Gastroesophageal sphincter (tissue), 4 donors: ENCODE results near the gene MYO7A. TPM values are rescaled to one million over a fixed set of nuclear protein-coding genes. Genes with fewer than 3 reads are reported as not detected.

ENCODE experiments used
- ATAC-seq: fragments of 150-250 bp; one replicate; pipeline ENCODE4 v1.9.1; 2016; ENCODE audit warnings: mild to moderate bottlenecking, moderate library complexity
- H3K27ac ChIP-seq, 4 donors: fragments of 200-600 bp; sonication (generic) in 3 of 4; 1 replicate in 3 of 4; 2 replicates in 1 of 4; pipeline ENCODE4 v1.5.1; 2016 to 2019
- H3K27me3 ChIP-seq: fragments of 200-600 bp; sonication (generic); one replicate; pipeline ENCODE4 v1.5.1; 2019
- H3K36me3 ChIP-seq, 2 donors: fragments of 200-600 bp; sonication (generic); one replicate each; pipeline ENCODE4 v1.5.1; 2019; ENCODE audit warnings: control low read depth in 1 of 2
- H3K4me1 ChIP-seq, 3 donors: fragments of 200-600 bp; sonication (generic); 1 replicate in 2 of 3; 2 replicates in 1 of 3; pipeline ENCODE4 v1.5.1; 2016 to 2019; ENCODE audit warnings: control low read depth in 2 of 3
- H3K4me3 ChIP-seq, 2 donors: fragments of 200-600 bp; sonication (generic); one replicate each; pipeline ENCODE4 v1.5.1; 2019; ENCODE audit warnings: mild to moderate bottlenecking in 1 of 2, moderate library complexity in 1 of 2
- H3K9me3 ChIP-seq, 3 donors: fragments of 200-600 bp; sonication (generic); one replicate each; pipeline ENCODE4 v1.5.1; 2017 to 2019; ENCODE audit warnings: control low read depth in 2 of 3
- EP300 ChIP-seq: sonication (generic); formaldehyde crosslinking; IDR thresholded peaks from one replicate; pipeline ENCODE4 v1.6.1; 2017; ENCODE audit warnings: antibody characterized with exemption, mild to moderate bottlenecking
- POLR2A ChIP-seq, 2 donors: fragments of 450-650 bp; IDR thresholded peaks; one replicate each; pipeline ENCODE4 v1.6.1; 2017; ENCODE audit warnings: antibody characterized with exemption in 2 of 2, mild to moderate bottlenecking in 2 of 2, moderate library complexity in 1 of 2
- POLR2AphosphoS5 ChIP-seq: sonication (generic); formaldehyde crosslinking; IDR thresholded peaks from one replicate; pipeline ENCODE4 v1.6.1; 2017; ENCODE audit warnings: antibody characterized with exemption
- WGBS, 2 donors: methylation state at CpG; one replicate each; pipeline ENCODE4 v1.1.5; 2018; ENCODE audit warnings: low coverage in 1 of 2; 5-methylcytosine and 5-hydroxymethylcytosine counted together
- total RNA-seq, 4 donors: library from RNA; depleted of rRNA; stranded (reverse); fragments of >200 nt; gene quantifications; one replicate each; pipeline ENCODE4 v1.1.0, GENCODE V29; 2016
- TF ChIP-seq, protein P1 (sequence below), 4 experiments: fragments of 200-600 bp in 2 of 4; fragments of 450-650 bp in 2 of 4; sonication (generic) in 1 of 4; IDR thresholded peaks; one replicate each; pipeline ENCODE4 v1.5.1; 2017 to 2019; ENCODE audit warnings: antibody characterized with exemption in 4 of 4, mild to moderate bottlenecking in 2 of 4, moderate library complexity in 2 of 4

The MYO7A gene
- total RNA-seq, 4 donors from 2014 or later = 4.0 to 11.8 (median 8.7) TPM

DNA sequence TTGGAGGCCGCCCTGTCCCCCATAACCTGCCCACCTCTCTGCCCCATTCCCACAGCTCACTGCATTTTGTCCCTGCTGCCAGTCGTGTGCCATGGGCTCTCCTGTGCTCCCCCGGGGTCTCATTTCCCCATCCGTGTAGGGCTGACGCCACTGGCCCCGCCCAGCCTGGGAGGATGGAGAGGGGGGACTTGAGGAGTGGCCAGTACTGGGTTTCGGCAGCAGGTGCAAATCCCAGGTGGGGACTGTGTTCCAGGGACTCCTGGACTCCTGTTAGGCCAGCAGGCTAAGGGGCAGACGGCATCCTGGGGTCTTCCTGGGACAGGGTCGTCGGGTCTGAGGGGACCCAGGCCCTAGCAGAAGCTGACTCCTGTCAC is 1.2 kb upstream of the MYO7A start:
- H3K27ac ChIP-seq = peak overlapping the region in 1 of 4 donors; percentile 2
- H3K4me1 ChIP-seq = peaks cover 0 to 43% (median 8%) of the 10 kb centered on the region in 3 donors
- no peak for TF ChIP-seq EP300
- TF ChIP-seq POLR2A (IDR thresholded peaks at IDR 0.05) = no peak
- no peak for TF ChIP-seq POLR2AphosphoS5
- TF ChIP-seq, protein P1, sequence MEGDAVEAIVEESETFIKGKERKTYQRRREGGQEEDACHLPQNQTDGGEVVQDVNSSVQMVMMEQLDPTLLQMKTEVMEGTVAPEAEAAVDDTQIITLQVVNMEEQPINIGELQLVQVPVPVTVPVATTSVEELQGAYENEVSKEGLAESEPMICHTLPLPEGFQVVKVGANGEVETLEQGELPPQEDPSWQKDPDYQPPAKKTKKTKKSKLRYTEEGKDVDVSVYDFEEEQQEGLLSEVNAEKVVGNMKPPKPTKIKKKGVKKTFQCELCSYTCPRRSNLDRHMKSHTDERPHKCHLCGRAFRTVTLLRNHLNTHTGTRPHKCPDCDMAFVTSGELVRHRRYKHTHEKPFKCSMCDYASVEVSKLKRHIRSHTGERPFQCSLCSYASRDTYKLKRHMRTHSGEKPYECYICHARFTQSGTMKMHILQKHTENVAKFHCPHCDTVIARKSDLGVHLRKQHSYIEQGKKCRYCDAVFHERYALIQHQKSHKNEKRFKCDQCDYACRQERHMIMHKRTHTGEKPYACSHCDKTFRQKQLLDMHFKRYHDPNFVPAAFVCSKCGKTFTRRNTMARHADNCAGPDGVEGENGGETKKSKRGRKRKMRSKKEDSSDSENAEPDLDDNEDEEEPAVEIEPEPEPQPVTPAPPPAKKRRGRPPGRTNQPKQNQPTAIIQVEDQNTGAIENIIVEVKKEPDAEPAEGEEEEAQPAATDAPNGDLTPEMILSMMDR (IDR thresholded peaks at IDR 0.05) = no peak
- H3K4me3 ChIP-seq = peak overlapping the region; percentile 9 to 51
- ATAC-seq = no peak
- no CpG with 5 or more reads among the region's 10 CpGs for WGBS, 2 donors
- H3K27me3 ChIP-seq = peaks cover 14% of the 10 kb centered on the region
- peaks cover 0 to 22% of the 10 kb centered on the region in 2 donors for H3K36me3 ChIP-seq
- no peaks in the 10 kb centered on the region for H3K9me3 ChIP-seq

DNA sequence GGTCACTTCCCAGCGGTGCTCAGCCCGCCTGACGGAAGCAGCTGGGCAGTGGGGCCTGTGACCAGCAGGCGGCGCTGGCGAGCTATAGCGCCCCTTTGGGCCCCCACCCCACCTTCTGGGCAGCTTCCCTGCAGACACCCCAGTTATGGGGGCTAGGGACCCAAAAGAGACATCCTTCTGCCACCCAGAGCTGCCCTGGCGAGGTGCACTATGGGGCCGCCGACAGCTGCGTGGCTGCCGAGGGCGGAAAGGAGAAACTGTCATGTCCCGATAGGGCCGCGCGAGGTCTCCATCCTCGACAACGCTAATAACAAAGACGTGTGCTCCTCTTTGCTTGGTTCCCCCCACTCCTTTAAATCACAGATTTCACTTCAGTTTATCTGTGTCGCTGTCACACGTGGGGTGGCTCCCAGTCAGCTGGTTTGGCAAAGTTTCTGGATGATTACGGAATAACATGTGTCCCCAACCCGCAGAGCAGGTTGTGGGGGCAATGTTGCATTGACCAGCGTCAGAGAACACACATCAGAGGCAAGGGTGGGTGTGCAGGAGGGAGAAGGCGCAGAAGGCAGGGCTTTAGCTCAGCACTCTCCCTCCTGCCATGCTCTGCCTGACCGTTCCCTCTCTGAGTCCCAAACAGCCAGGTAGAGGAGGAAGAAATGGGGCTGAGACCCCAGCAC is 673 bp upstream of the MYO7A start:
- Histone ChIP-seq H3K27ac (peak overlapping the region in 1 of 4 donors; percentile 2), H3K4me3 (peak overlapping the region; percentile 9 to 51), H3K36me3 (peaks cover 0 to 17% of the 10 kb centered on the region in 2 donors), H3K27me3 (peaks cover 14% of the 10 kb centered on the region), H3K4me1 (peaks cover 0 to 46% (median 8%) of the 10 kb centered on the region in 3 donors), H3K9me3 (no peaks in the 10 kb centered on the region)
- WGBS, 2 donors = 0 to 1% methylated on average over 1 to 15 of the region's 27 CpGs
- ATAC-seq = peak; percentile 73
- TF ChIP-seq POLR2AphosphoS5 = no peak
- TF ChIP-seq, protein P1 (IDR thresholded peaks at IDR 0.05) = peak in 3 of 4 experiments; percentile 92 to 99 (median 96)

DNA sequence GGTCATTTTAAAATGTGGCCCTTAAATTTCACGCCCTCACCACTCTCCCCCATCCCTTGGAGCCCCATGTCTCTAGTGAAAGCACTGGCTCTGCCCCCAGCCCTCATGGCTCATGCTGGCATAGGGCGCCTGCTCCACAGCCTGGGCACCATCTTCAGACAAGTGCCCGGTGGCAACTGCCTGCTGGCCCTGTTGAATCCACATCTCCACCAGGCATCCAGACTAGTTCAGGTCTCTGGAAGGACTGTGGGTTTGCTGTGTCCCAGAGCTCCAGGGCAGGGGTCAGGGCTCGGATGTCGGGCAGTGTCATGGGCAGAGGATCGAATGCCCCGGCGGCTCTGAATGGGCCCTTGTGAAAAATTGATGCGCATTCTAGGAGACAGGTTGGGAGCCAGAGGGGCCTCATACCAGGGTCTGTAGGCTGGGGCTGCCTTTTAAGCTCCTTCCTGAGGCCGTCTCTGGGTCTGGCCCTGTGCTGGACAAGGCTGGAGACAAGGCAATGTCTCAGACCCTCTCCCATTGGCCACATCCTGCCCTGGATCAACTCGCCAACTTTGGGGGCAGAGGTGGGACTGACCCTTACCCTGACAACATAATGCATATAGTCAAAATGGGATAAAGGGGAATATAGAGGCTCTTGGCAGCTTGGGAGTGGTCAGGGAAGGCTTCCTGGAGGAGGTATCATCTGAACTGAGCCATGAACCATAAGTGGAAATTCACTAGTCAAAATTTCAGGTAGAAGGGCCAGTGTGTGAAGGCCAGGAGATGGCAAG is 1.2 kb downstream of the MYO7A start:
- Histone ChIP-seq H3K27ac (no peak overlapping the region), H3K9me3 (no peaks in the 10 kb centered on the region), H3K4me3 (no peak overlapping the region), H3K36me3 (no peaks in the 10 kb centered on the region), H3K4me1 (peaks cover 0 to 46% (median 8%) of the 10 kb centered on the region in 3 donors), H3K27me3 (peaks cover 14% of the 10 kb centered on the region)
- no peak for ATAC-seq
- no peak for TF ChIP-seq POLR2AphosphoS5
- no peak for TF ChIP-seq EP300
- TF ChIP-seq, protein P1 (IDR thresholded peaks at IDR 0.05) = no peak
- WGBS, 2 donors = 93 to 100% methylated on average over 1 to 2 of the region's 11 CpGs

- H3K4me1 ChIP-seq = peaks cover 0 to 46% (median 8%) of the 10 kb centered on the region in 3 donors
- TF ChIP-seq POLR2A (IDR thresholded peaks at IDR 0.05) (no peak), POLR2AphosphoS5 (no peak), EP300 (no peak)
- TF ChIP-seq, protein P1 (IDR thresholded peaks at IDR 0.05) = no peak
- peaks cover 14% of the 10 kb centered on the region for H3K27me3 ChIP-seq
- no peak for ATAC-seq
- H3K27ac ChIP-seq = no peak overlapping the region
- H3K9me3 ChIP-seq = no peaks in the 10 kb centered on the region
- no peaks in the 10 kb centered on the region for H3K36me3 ChIP-seq
- H3K4me3 ChIP-seq = no peak overlapping the region
- 78 to 100% methylated on average over 2 to 4 of the region's 11 CpGs for WGBS, 2 donors
These were observed 2.1 kb downstream of the MYO7A start for GRCh38 chr11:77129842-77130756.
